SK-N-SH treated with all-trans-retinoic acid at 6 μM for 48 hours (cell line): Measurements from ENCODE around the gene ARL6IP6.
A peak's percentile ranks its signal among the peaks of the same experiment; 100 is the strongest.
"Not testable (repeated sequence)": the region's sequence is repeated elsewhere in the genome, so short reads cannot be mapped to it uniquely, and the experiment has no call there.

Experiments used
- ATAC-seq: fragments of 200-7000 bp; cut with Tn5 transposase; 3 replicates; pipeline ENCODE4 v1.9.1; 2020; ENCODE audit warnings: mild to moderate bottlenecking, moderate library complexity
- BACH2 ChIP-seq: fragments of 250-450 bp; sonication (Bioruptor Pico); IDR thresholded peaks from 2 replicates; pipeline ENCODE4 v1.9.0; 2021; ENCODE audit warnings: mild to moderate bottlenecking, borderline replicate concordance
- CREB5 ChIP-seq: fragments of 250-450 bp; sonication (Bioruptor Pico); IDR thresholded peaks from 2 replicates; pipeline ENCODE4 v1.5.1; 2020; ENCODE audit warnings: low read depth, mild to moderate bottlenecking, moderate library complexity
- CSDC2 ChIP-seq: fragments of 250-450 bp; sonication (Bioruptor Pico); IDR thresholded peaks from 2 replicates; pipeline ENCODE4 v1.5.0; 2020; ENCODE audit warnings: mild to moderate bottlenecking, moderate library complexity
- CSRNP3 ChIP-seq: fragments of 250-450 bp; sonication (Bioruptor Pico); IDR thresholded peaks from 2 replicates; pipeline ENCODE4 v1.5.1; 2021; ENCODE audit warnings: mild to moderate bottlenecking, moderate library complexity
- ESRRG ChIP-seq: fragments of 250-450 bp; sonication (Bioruptor Pico); IDR thresholded peaks from 2 replicates; pipeline ENCODE4 v1.6.1; 2021; ENCODE audit warnings: mild to moderate bottlenecking
- ISL1 ChIP-seq: fragments of 250-450 bp; sonication (Bioruptor Pico); IDR thresholded peaks from 2 replicates; pipeline ENCODE4 v2.1.2; 2022; ENCODE audit warnings: mild to moderate bottlenecking, moderate library complexity
- PATZ1 ChIP-seq: fragments of 250-450 bp; sonication (Bioruptor Pico); IDR thresholded peaks from 2 replicates; pipeline ENCODE4 v1.8.0; 2020; ENCODE audit warnings: mild to moderate bottlenecking, moderate library complexity, borderline replicate concordance
- POU6F1 ChIP-seq: fragments of 250-450 bp; sonication (Bioruptor Pico); IDR thresholded peaks from 2 replicates; pipeline ENCODE4 v1.8.0; 2021; ENCODE audit warnings: low read depth, mild to moderate bottlenecking, moderate library complexity, borderline replicate concordance
- PPARA ChIP-seq: fragments of 250-450 bp; sonication (Bioruptor Pico); IDR thresholded peaks from 2 replicates; pipeline ENCODE4 v1.5.0; 2020; ENCODE audit warnings: mild to moderate bottlenecking, borderline replicate concordance
- RARB ChIP-seq: fragments of 250-450 bp; sonication (Bioruptor Pico); IDR thresholded peaks from 2 replicates; pipeline ENCODE4 v1.8.0; 2021; ENCODE audit warnings: mild to moderate bottlenecking, moderate library complexity
- SNAI2 ChIP-seq: fragments of 250-450 bp; sonication (Bioruptor Pico); IDR thresholded peaks from 2 replicates; pipeline ENCODE4 v1.5.0; 2020; ENCODE audit warnings: mild to moderate bottlenecking, moderate library complexity
- TSHZ2 ChIP-seq: fragments of 250-450 bp; sonication (Bioruptor Pico); IDR thresholded peaks from 2 replicates; pipeline ENCODE4 v1.5.0; 2020; ENCODE audit warnings: mild to moderate bottlenecking, moderate library complexity
- ZC3H10 ChIP-seq: fragments of 250-450 bp; sonication (Bioruptor Pico); IDR thresholded peaks from 2 replicates; pipeline ENCODE4 v1.5.1; 2021; ENCODE audit warnings: mild to moderate bottlenecking, moderate library complexity
- ZFP3 ChIP-seq: fragments of 250-450 bp; sonication (Bioruptor Pico); IDR thresholded peaks from 2 replicates; pipeline ENCODE4 v1.5.0; 2020; ENCODE audit warnings: mild to moderate bottlenecking, moderate library complexity
- ZNF565 ChIP-seq: fragments of 450-650 bp; formaldehyde crosslinking; conservative IDR thresholded peaks from 2 replicates; pipeline ENCODE4 v1.5.0; 2020; ENCODE audit warnings: low read depth, mild to moderate bottlenecking, moderate library complexity
- ZNF70 ChIP-seq: fragments of 450-650 bp; formaldehyde crosslinking; IDR thresholded peaks from 2 replicates; pipeline ENCODE4 v1.5.0; 2020; ENCODE audit warnings: mild to moderate bottlenecking, moderate library complexity
- ZNF8 ChIP-seq: fragments of 450-650 bp; formaldehyde crosslinking; IDR thresholded peaks from 2 replicates; pipeline ENCODE4 v1.5.0; 2020; ENCODE audit warnings: mild to moderate bottlenecking, moderate library complexity

The ARL6IP6 gene

DNA sequence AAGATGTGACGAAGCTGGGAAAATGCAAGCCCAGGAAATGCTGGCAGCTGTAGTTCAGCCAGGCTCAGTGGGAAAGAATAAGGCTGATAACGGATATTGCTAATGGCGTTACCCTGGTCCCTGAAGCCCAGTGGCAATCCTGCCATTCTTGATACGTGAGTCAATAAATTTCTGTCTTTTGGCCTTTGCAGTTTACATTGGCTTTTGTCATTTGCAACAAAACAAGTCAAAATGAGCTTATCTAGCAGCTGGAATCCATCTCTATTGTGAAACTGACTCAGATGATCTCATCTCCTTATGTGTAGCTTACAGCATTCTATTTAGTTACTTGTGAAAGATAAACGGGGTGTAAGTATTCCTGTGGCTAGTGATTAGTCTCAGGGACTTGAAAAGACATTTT, 43.8 kb downstream of the ARL6IP6 start:
- ATAC-seq = no peak
- peak; percentile 41; the same call in 1 of the 2 replicates for TF ChIP-seq ISL1 (CRISPR knock-in tag)
- TF ChIP-seq CREB5 (CRISPR knock-in tag) = peak; percentile 54; the same call in 1 of the 2 replicates
- TF ChIP-seq ZNF70 (CRISPR knock-in tag) = no peak
- TF ChIP-seq, all 23 proteins: peak for 2

GRCh38 chr2:152763208-152763607, 44.8 kb downstream of the ARL6IP6 start:
- ATAC-seq = not testable (repeated sequence)

GRCh38 chr2:152763651-152764050, 45.2 kb downstream of the ARL6IP6 start:
- ATAC-seq = no peak
- TF ChIP-seq ISL1 (CRISPR knock-in tag) (no peak), ZNF70 (CRISPR knock-in tag) (no peak), POU6F1 (CRISPR knock-in tag) (no peak), ZFP3 (CRISPR knock-in tag) (no peak), PPARA (no peak), ZNF8 (CRISPR knock-in tag) (no peak), CSDC2 (CRISPR knock-in tag) (no peak), CREB5 (CRISPR knock-in tag) (no peak), PATZ1 (no peak), TSHZ2 (CRISPR knock-in tag) (no peak), ZC3H10 (CRISPR knock-in tag) (no peak), RARB (CRISPR knock-in tag) (no peak), CSRNP3 (CRISPR knock-in tag) (no peak)

- ATAC-seq = no peak
- TF ChIP-seq ZNF8 (CRISPR knock-in tag) (no peak), ZNF565 (CRISPR knock-in tag) (no peak), ESRRG (CRISPR knock-in tag) (no peak)
- TF ChIP-seq, all 23 proteins: peak for 0
These were observed 48.5 kb downstream of the ARL6IP6 start for GRCh38 chr2:152766928-152767327.

DNA sequence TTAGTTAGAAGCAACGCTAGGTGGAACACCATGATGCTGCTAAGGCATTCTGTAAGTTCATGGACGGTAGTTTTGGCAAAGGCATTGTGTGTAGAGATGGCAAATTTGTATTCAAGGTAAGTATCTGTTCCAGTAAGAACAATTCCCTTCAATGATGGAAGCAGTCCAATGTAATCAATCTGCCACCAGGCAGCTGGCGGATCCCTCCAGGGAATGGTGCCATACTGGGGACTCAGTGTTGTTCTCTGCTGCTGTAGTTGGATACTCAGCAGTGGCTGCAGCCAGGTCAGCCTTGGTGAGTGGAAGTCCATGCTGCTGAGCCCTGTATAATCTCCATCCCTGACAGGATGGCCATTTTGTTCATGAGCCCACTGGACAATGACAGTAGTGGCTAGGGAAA, 62.8 kb downstream of the ARL6IP6 start:
- ATAC-seq = no peak
- TF ChIP-seq ZNF70 (CRISPR knock-in tag) (no peak), ZNF8 (CRISPR knock-in tag) (no peak), BACH2 (CRISPR knock-in tag) (no peak), ZC3H10 (CRISPR knock-in tag) (no peak), RARB (CRISPR knock-in tag) (no peak), SNAI2 (CRISPR knock-in tag) (no peak), PATZ1 (no peak)
